ENCODE measurements around the gene ACTR8.

Gene ACTR8

DNA sequence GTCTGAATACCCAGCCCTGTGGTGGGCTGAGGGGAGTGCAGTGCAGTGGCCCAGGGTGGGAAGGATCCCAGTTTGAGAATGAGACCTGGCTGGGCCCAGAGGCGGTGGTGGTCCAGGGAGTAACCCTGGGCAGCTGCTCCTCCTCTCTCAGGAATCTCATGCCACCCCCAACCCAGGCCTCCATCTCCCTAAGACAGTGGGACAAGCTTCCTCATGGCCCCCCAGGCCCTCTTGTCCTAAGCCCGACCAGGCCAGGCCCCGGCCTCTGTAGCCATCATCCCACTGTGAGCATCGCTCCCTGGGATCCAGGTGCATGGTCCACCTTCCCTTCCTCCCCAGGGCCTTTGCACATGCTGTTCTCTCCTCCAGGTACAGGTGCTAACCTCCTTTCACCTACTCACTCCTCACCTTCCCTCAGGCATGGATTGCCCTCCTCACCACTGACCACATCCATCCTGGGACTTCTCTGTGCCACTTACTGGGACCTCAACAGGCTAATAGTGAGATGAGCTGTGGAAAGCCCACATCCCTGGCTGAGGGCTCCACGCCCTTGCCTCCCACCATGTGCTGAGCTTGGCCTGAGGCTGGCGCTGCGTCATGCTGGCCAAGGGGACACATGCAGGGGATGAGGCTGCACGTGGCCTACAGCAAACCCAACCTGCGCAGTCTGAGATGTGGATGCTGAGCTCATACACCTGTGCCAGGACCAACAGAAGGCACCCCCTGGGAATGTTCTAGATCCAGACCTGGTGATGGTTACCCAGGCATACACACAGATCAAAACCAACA lies 45.7 kb downstream of the ACTR8 start:
- DNase-seq = no peak

DNA sequence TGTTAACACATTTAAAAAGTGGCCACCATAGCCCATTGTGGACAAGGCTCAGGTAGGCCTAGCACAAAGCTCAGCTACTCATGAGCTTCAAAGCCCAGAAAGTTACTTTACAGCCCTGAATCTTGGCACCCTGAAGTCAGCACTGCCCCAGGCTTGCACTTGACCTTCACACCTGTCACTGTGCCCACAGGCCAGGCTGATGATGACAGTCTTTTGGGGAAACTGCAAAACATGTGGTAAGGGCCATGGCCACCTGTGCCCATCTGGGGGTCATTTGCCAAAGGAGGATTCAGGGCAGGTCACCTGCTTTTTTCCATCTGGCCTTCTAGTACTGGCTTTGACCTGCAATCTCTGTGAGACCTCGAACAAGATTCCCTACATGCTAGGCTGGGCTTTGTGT lies 46.7 kb downstream of the ACTR8 start:
- DNase-seq = no peak

DNA sequence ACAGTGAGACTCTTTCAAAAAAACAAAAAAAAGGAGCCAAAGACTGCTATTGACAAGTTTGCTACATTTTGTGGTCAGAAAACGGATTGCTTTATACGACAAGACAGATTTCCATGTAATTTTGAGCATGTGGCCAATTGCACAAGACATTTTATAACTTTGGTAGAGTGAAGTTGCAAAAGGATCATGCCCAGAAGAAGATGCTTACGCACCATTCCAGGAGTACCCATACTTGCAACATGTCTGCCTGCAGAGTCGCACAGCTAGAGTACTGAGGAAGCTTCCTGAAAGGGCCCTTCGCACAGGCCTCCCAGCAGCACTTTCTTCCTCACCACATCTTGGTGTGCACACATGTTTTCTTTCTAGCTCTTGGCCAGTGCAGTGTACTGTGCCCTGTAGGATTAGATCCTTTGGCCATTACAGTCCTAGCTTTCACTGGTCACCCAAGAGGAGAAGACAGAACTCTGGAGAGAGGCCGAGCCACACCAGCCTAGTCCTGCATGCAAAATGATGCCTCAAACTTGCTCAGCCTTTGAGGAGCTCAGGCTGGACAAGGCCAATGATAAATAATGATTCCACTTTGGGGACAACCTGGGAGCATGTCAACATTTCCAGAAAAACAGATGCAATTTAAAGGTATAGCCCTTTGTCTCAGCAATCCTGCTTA lies 47.4 kb downstream of the ACTR8 start:
- DNase-seq = no peak

DNA sequence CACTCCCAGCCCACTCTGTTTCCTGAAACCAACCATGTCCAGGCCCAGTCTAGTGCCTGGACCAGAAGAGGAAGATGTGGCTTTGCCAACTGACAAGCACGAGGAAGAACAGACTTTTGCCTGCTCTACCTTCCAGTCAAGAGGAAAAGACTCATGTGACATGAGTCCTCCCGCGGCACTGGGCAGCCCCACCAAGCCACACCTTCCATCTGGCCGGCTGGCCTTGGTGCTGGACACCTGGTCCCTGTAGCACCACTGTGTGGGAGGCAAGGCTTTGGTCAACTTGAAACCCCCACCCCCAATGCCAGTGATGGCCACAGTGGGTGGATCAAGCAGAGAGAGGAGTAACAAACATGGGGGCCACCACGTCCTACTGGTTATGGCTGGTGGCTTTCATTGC lies 48.3 kb downstream of the ACTR8 start:
- no peak for DNase-seq

DNA sequence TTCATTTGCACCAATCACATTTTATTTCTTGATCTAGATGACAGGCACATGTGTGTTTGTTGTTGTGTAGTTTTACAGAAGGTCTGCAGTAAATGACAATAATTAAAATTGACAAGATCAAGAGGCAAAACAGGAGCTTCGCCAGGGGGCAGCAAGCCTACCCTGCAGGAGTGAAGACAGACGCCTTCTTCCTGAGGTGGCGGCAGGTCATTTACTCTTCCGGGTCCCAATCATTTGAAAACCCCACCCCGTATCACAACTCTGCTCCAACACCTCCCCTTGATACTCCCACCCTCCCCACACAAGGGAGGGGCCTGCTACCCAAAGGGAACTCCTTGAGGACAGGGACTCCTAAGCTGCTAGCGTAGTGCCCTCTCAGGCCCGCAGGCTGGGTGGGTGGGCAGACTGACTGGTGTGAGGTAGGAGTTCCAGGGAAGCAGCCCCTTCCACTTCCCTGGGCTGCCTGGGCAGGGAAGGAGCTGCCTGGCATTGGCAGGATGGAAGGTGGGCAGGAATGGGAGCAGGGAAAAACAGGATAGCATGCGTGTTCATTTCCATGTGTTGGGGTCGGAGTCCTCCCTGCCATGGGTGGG lies 48.8 kb downstream of the ACTR8 start:
- no peak for DNase-seq

DNA sequence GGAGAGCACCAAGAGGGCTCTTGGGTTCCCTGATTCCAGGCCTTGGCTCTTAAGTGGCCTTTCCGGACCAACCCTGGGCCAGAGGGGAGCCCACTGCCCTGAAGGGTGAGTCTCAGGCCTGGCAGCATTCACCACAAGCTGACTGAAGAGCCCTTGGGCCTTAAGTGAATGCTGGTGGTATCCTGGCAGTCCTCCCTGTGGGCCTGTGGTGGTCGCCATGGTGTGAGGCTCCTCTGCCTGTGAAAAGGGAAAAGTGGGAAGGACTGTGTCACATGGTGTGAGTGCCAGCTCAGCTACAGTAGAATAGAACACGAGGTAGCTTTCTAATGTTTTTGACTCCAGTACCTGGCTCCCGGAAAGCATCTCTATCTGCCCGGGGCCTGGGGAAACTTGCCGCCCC lies 51.0 kb downstream of the ACTR8 start:
- no peak for DNase-seq

DNA sequence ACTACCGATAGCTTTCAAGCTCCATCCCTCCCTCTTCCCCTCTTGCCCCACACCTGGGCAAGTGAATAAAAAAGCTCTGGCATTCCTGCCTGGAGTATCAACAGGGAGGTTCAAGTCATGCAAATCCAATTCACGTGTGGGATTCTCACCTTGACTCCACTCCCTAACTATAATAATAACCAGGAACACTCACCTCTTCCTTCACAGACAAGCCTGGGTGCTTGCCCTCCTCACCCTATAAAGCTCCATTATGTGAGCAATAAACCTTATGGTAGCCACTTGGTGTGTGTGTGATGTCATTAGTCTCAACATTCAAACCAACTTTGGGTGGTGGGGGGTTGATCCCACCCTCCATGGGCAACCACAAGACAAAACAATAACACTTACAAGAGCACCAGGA lies 52.3 kb downstream of the ACTR8 start:
- no peak for DNase-seq

DNA sequence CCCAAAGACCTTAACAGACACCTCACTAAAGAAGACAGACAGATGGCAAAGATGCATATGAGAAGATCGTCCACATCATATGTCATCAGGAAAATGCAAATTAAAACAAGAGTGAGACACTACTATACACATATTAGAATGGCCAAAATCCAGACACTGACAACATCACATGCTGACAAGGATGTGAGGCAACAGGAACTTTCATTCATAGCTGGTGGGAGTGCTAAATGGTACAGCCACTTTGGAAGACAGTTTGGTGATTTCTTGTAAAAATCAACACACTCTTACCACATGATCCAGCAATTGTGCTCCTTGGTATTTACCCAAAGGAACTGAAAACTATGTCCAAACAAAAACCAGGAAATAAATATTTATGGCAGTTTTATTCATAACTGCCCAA lies 53.4 kb downstream of the ACTR8 start:
- no peak for DNase-seq

DNA sequence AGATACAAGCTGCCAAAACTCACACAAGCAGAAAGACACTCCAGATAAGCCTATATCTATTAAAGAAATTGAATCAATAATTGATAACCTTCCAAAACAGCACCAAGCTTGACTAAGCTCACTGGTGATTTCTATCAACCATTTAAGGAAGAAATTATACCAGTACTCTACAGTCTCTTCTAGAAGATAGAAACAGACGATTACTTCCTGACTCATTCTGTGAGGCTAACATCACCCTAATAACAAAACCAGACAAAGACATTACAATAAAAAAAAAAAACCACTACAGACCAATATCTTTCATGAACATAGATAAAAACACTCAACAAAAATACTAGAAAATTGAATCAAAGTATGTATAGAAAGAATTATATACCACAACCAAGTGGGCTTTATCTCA lies 55.9 kb downstream of the ACTR8 start:
- no peak for DNase-seq

DNA sequence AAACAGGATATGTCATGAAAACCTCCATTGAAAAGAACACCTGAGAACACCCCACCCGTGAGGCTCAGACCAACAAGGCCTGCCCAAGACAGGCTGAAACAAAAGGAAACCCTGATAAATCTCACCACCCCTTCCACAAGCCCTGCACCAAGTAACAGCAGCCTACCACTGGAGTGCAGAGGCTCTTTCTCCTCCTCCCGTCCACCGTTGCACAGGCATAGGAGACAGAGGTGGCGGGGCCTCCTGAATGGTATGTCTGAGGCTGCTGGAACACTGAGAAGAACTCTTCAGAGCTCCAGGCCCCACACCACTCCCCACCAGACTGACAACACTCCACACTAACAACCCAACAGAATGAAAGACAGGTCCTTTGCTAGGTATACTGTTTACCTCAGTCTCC lies 57.2 kb downstream of the ACTR8 start:
- DNase-seq = no peak

DNA sequence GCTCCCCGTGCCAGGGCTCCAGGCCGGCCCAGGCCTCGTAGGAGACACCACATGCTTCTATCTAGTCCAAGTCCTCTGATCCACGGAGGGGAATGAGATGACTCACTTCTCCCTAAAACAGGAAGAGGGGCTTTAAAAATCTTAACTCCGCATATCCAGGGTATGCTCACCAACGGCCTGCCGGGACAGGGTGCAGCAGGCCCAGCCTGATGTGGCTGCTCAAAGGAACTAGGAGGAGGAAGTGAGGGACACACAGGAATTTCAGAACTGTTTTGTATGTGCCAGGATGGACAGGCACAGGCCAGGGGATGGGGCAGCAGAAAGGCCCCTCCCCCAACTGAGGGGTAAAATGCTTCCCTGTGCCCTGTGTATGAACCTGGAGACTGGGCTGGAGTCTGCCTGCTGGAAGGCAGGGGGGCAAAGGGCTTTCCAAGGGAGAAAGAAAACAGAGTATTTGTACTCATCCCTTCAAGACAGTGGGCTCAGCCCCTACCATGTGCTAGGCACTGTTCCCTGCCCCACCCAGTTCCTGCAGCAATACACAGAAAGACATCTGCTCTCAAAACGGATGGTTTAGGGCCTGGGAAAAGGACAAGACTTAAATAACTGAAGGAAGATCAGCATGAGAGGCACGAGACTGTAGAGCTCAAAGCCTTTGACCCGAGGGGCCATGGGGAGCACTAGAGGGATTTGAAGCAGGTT lies 57.8 kb downstream of the ACTR8 start:
- no peak for DNase-seq

DNA sequence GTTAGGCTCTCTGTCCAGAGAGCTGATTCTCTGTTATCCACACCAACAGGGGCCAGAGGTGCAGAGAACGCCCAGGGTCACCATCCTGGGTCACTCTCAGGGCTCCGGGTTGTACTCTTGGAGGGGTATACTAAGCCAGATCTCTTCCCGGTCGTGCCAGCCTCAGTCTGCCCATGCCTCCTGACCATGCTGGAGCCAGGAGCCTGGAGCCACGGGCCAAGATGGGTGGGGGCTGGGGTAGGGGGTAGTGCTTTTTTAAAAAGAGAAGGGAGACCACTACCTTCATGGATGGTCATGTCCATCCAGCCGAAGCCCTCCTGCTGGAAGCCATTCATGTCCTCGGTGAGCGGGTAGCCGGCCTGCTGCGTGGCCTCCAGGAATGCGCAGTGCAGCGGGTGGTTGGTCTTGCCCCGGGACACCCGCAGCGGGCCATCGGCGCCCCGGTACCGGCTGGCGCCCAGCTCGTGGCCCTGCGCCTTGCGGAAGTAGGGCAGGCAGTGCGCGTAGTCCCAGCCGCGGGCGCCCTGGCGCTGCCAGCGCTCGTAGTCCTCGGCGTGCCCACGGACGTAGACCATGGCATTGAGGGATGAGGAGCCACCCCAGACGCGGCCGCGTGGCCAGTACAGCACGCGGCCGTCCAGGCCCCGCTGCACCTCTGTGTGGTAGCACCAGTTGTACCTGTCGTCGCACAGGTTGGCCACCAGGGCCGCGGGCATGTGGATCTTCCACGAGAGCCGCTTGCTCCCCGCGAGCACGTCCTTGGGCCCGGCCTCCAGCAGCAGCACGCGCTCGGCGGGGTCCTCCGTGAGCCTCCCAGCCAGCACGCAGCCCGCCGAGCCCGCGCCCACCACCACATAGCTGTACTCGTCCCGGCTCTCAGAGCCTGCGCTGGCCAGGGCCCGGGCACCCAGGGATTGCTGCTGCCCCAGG lies 58.7 kb downstream of the ACTR8 start:
- no peak for DNase-seq

DNA sequence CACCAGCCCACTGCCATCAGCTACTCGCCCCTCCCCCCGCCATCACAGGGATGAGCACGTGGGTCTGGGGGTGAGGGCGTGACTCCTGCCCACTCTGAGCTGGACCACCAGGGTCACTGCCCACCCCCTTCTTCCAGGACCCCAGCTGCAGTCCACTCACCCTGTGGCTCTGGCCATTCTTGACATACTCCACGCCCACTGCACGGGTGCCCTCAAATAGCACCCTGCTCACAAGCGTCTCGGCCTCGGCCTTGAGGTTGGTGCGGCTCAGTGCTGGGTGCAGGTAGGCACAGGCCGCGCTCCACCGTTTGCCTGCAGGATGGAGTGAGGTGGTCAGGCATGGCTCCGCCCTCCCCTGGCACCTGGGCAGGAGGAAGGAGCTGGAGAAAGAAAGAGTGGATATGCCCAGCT lies 59.6 kb downstream of the ACTR8 start:
- DNase-seq = no peak

DNA sequence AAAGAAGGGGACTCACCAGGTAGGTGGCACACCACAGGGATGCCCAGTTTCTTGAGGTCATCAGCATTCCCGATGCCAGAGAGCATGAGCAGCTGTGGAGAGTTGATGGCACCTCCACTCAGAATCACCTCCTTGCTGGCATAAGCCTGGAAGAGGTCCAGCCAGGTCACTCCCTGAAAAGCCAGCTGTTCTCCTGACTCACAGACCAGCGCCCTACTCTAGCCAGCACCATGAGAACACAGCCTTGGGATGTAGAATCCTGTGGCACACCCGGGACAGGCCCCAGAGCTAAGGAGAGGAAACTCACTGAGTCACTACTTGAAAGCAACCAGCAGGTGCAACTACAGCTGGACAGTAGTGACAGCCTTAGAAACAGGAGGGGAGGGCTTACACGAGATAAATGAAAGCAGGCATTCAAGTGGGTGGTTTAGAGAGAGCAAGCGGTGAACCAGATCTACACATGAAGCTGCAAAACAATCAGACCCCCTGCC lies 60.3 kb downstream of the ACTR8 start:
- peak in 1 of 51 donors; percentile 43 for DNase-seq

DNA sequence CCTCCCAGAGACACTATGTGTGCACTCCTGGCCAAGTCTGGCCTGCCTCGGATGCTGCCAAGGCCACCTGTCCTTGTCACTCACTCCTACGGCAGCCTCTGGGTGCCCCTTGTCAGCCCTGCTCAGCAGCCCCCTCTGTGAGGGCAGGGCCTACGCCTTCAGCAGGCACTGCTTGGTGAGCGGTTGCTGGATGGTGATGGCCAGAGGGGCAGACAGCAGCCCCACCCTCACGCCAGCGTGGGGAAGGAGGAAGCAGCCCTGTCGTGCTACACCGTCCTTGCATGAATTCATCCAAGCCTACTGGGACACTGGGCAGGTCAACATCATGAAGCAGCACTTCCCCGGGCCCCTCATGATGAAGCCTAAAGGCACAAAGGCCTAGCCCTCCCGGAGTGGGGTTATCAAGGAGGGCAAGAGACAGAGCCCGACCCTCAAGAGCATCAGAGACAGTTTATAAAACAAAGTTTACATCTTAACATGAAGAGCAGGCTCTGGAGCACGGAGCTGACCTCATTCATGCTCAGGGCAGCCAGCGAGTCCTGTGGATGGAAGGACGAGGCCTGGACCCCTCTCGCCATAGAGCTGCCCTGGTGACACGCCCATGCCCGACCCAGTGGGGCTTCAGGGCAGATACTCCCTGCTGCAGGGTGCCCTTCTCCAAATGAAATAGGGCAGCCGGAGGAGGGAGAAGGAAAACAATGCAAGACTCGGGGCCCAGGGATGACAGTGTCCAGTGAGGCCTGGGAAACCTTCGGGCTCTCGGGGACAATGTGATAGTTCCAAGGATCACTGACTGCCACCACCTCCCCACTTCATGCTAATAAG lies 61.0 kb downstream of the ACTR8 start:
- DNase-seq = peak in 1 of 51 donors; percentile 43

DNA sequence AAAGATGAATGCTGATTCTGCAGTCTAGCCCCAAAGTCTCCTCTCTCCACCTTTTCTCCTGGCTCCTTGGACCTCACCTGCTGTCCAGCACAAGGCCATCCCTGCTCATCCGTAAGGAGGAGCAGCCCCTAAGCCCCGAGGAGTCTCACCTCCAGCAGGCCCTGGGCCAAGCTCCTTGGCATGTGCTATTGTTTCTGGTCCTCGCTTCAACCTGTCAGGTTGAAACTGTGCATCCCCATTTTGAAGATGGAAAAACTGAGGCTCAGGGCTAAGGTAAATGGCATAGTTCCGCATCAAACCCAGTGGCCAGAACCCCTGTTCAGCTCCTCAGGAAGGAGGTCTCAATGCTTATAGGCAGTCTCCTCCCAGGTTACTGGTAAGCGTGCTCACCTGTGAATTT lies 61.9 kb downstream of the ACTR8 start:
- no peak for DNase-seq

DNA sequence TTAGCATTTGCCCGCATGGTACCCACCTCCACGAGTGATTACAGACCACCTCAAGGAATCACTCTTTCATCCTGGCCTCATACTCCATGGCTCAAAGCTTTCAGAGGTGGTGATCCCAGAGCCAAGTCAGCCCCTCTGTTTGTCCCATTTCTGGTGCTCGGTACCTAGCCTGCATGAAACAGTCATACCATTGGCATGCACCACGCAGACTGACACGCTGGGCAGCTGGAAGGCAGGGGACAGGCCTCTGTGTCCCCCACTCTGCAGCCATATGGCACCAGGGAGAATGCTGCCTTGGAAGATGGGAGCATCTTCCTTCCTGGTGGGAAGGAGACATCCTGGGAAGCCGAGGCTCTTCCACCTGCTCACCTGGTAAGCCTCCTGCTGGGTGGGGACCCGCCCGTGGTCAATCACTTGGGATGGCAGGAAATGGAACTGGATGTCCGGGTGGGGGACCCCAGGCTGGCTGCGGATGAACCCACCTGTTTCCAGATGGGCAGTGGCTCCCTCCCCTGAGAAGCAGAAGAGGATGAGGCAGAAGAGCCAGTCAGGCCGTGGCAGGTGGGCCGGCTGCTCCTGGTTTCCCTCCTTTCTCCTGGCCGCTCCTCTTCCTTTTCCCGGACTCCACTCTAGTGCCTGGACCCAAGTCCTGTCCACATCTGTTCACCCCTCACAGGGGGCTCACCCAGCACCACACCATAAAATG lies 62.6 kb downstream of the ACTR8 start:
- DNase-seq = no peak

DNA sequence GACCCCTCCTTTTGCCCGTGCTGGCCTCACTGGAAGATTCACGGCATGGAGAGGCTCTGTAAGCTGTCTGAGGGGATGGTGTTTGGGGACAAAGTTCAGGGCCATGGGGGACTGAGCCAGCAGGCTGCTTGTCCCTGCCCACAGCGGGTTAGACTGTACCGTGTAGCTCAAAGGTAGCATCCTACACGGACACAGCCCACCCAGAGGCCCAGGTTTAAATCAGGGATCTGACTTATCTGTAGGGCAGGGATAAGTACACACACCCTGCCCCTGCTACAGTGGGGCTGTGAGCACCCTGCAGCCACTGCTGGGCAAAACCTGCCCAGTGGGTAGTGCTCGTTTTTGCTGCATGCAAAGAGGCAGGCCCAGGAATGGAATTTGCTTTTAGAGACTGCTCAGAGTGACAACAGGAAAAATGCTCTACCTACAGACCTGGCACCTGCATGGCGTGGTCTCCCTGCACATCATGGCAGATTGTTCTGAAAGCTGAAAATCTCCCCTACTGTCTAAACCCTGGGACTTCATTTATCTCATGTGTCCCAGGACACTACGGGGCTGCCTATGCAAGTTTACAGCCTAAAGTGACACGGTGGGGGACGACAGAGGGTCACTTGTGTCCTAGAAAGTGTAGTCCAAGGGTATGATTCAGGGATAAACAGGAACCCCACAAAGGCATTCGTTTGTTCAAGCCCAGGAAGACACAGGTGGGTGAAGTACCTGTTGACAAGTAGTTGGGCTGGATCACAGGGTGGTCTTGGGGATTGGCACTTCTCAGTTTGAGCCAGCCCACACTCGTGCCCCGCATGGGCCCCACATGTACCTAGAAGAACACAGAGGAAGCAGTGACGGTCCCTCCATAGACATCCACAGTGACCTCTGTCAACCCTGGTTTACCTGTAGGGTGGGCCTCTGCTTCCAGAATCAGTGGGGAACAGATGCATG lies 63.5 kb downstream of the ACTR8 start:
- no peak for DNase-seq
